Uterus (tissue), 2 donors: ENCODE measurements around the gene ACAD10.

Experiments used
- POLR2A ChIP-seq, 2 donors: fragments of 450-650 bp; IDR thresholded peaks; one replicate each; pipeline ENCODE4 v1.6.1; 2016; ENCODE audit warnings: antibody characterized with exemption in 2 of 2, mild to moderate bottlenecking in 1 of 2, moderate library complexity in 1 of 2
- TF ChIP-seq, protein P1 (sequence below), 4 experiments: fragments of 200-600 bp in 2 of 4; fragments of 450-650 bp in 2 of 4; sonication (generic) in 2 of 4; IDR thresholded peaks; one replicate each; pipeline ENCODE4 v1.5.1; 2016 to 2019; ENCODE audit warnings: antibody characterized with exemption in 4 of 4, mild to moderate bottlenecking in 2 of 4, moderate library complexity in 1 of 4

DNA sequence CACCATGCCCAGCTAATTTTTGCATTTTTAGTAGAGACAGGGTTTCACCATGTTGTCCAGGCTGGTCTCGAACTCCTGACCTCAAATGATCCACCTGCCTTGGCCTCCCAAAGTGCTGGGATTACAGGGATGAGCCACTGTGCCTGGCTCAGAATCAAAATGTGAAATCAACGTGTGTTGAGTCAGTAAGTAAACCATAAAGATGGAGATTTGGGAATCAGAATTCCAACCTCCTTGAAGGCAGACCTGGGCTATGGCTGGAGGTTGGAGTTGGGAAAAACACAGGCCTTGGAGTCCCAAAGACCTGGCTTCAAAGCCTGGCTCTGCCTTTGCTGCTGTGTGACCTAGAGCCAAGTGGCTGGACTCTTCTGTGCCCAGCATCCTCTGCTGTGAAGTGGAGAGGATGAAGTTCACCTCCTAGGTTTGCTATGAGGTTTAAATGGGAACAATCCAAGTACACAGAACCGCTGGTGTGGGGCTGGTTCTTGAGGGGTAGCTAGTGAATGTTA lies 91.0 kb downstream of the ACAD10 start:
- TF ChIP-seq, protein P1, sequence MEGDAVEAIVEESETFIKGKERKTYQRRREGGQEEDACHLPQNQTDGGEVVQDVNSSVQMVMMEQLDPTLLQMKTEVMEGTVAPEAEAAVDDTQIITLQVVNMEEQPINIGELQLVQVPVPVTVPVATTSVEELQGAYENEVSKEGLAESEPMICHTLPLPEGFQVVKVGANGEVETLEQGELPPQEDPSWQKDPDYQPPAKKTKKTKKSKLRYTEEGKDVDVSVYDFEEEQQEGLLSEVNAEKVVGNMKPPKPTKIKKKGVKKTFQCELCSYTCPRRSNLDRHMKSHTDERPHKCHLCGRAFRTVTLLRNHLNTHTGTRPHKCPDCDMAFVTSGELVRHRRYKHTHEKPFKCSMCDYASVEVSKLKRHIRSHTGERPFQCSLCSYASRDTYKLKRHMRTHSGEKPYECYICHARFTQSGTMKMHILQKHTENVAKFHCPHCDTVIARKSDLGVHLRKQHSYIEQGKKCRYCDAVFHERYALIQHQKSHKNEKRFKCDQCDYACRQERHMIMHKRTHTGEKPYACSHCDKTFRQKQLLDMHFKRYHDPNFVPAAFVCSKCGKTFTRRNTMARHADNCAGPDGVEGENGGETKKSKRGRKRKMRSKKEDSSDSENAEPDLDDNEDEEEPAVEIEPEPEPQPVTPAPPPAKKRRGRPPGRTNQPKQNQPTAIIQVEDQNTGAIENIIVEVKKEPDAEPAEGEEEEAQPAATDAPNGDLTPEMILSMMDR (IDR thresholded peaks at IDR 0.05) = no peak
- no peak for TF ChIP-seq POLR2A (IDR thresholded peaks at IDR 0.05)
